ENCODE results near the gene ZNF557.

ZNF557 gene

GRCh38 chr19:7122701-7123100, 53.2 kb downstream of the ZNF557 start:
- TF ChIP-seq CTCF (IDR thresholded peaks at IDR 0.05; ENCODE audit: low read depth, low read length) = no peak
- no peak overlapping the region for H3K4me3 ChIP-seq (replicated peaks in 1 of 2; ENCODE audit: low read depth in 2 of 2, low read length in 2 of 2)
- DNase-seq (ENCODE audit: low read depth in 2 of 2) = no peak

- TF ChIP-seq CTCF (IDR thresholded peaks at IDR 0.05; ENCODE audit: low read depth, low read length) = no peak
- DNase-seq (ENCODE audit: low read depth in 2 of 2) = no peak
- H3K4me3 ChIP-seq (replicated peaks in 1 of 2; ENCODE audit: low read depth in 2 of 2, low read length in 2 of 2) = no peak overlapping the region
These were observed 55.3 kb downstream of the ZNF557 start for GRCh38 chr19:7124782-7125181.

- H3K4me3 ChIP-seq (replicated peaks in 1 of 2; ENCODE audit: low read depth in 2 of 2, low read length in 2 of 2) = no peak overlapping the region
- no peak for DNase-seq (ENCODE audit: low read depth in 2 of 2)
- no peak for TF ChIP-seq CTCF (IDR thresholded peaks at IDR 0.05; ENCODE audit: low read depth, low read length)
These were observed 55.7 kb downstream of the ZNF557 start for GRCh38 chr19:7125221-7125620.

- H3K4me3 ChIP-seq (replicated peaks in 1 of 2; ENCODE audit: low read depth in 2 of 2, low read length in 2 of 2) = no peak overlapping the region
- TF ChIP-seq CTCF (IDR thresholded peaks at IDR 0.05; ENCODE audit: low read depth, low read length) = no peak
- DNase-seq (ENCODE audit: low read depth in 2 of 2) = no peak
These were observed 56.6 kb downstream of the ZNF557 start for GRCh38 chr19:7126132-7126531.

GRCh38 chr19:7130043-7130442, 60.5 kb downstream of the ZNF557 start:
- TF ChIP-seq CTCF (IDR thresholded peaks at IDR 0.05; ENCODE audit: low read depth, low read length) = no peak
- H3K4me3 ChIP-seq (replicated peaks in 1 of 2; ENCODE audit: low read depth in 2 of 2, low read length in 2 of 2) = no peak overlapping the region
- no peak for DNase-seq (ENCODE audit: low read depth in 2 of 2)

GRCh38 chr19:7132054-7132453, 62.6 kb downstream of the ZNF557 start:
- H3K4me3 ChIP-seq (replicated peaks in 1 of 2; ENCODE audit: low read depth in 2 of 2, low read length in 2 of 2) = no peak overlapping the region
- no peak for TF ChIP-seq CTCF (IDR thresholded peaks at IDR 0.05; ENCODE audit: low read depth, low read length)
- DNase-seq (ENCODE audit: low read depth in 2 of 2) = no peak

GRCh38 chr19:7137120-7137519, 67.6 kb downstream of the ZNF557 start:
- TF ChIP-seq CTCF (IDR thresholded peaks at IDR 0.05; ENCODE audit: low read depth, low read length) = no peak
- DNase-seq (ENCODE audit: low read depth in 2 of 2) = no peak

More at GRCh38 chr19:7137120-7137519, 67.6 kb downstream of the ZNF557 start:
- no peak overlapping the region for H3K4me3 ChIP-seq (replicated peaks in 1 of 2; ENCODE audit: low read depth in 2 of 2, low read length in 2 of 2)

Measured in cardiac fibroblast (primary cell).